T-helper 1 cell treated with Interleukin-12 subunit alpha and Interleukin-12 subunit beta and Interleukin-4 antibody, amounts not matched to agents 30 ng/mL and 1 ng/mL, for 36 hours (primary cell): ENCODE measurements around the gene SF3B6. TPM values are rescaled to one million over a fixed set of nuclear protein-coding genes. Genes with fewer than 3 reads are reported as not detected.
"Not testable (repeated sequence)": the region's sequence is repeated elsewhere in the genome, so short reads cannot be mapped to it uniquely, and the experiment has no call there.

Experiments
- intact Hi-C: fragments of 100-400 bp; cut with micrococcal nuclease; formaldehyde crosslinking; loops from one replicate; pipeline ENCODE4 v1.15.1; 2024
- total RNA-seq: library from RNA; stranded (reverse); gene quantifications from 2 replicates; pipeline ENCODE4 v1.2.3, GENCODE V29; 2022

Gene SF3B6
- total RNA-seq, 1 donor from 2014 or later: 90.9 TPM

- intact Hi-C loops: no loop called here
Observed at GRCh38 chr2:24054366-24055010, 21.6 kb downstream of the SF3B6 start.

DNA sequence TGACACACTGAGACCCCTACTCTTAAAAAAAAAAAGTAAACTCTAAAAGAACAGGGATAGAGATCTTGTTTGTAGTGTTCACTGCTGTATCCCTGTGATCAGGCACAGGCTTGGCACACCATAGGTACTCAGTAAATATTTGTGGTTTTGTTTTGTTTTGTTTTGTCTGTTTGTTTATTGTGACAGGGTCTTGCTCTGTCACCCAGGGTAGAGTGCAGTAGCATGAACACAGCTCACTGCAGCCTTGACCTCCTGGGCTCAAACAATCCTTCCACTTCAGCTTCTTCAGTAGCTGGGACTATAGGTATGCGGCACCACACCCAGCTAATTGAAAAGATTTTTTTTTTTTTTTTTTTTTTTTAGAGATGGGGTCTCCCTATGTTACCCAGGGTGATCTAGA, 23.2 kb downstream of the SF3B6 start:
- intact Hi-C loops: no loop called here

GRCh38 chr2:24051833-24052232, 24.3 kb downstream of the SF3B6 start:
- intact Hi-C loops: no loop called here

GRCh38 chr2:24050041-24050979, 25.8 kb downstream of the SF3B6 start:
- intact Hi-C loops: no loop called here

- intact Hi-C loops: loop anchor here (5.0 kb wide), 1 partner anchor 1828 kb away; the partner anchor contains the start of gene ASXL2
Observed at GRCh38 chr2:24049485-24050021, 26.6 kb downstream of the SF3B6 start, which contains the start of gene FKBP1B. Gene FKBP1B, plus strand, starts transcription at chr2:24049741. Its CDS starts 109 bp downstream, at chr2:24049850.

DNA sequence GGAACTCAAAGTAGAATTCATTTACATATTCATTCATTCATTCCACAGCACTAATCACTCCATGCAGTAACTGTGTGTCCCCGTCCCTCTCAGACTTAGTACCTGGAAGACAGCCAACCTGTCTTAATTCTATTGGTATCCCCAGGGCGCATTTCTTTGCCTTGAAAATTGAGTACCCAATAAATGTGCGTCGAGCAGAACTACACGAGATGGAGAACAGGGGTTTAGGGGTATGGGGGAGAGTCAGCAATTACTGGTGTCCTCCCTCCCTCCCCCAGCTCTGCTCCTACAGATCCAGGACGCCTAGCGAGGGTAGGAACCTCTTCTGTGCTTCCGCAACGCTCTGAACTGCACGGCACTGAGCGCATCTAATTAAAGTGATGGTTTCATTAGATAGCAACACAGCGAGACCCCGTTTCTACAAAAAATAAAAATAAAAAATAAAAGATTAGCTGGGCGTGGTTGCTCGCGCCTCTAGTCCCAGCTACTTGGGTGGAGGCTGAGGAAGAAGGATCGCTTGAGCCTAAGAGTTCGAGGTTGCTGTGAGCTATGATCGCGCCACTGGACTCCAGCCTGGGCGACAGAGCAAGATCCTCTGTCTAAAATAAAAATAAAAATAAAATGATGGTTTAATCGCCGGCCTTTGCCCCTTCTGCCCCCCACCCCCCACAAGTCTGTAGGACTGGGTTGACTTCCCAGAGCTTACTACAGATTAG, 27.2 kb downstream of the SF3B6 start:
- intact Hi-C loops: loop anchor here (5.0 kb wide), 1 partner anchor 1828 kb away; the partner anchor contains the start of gene ASXL2

DNA sequence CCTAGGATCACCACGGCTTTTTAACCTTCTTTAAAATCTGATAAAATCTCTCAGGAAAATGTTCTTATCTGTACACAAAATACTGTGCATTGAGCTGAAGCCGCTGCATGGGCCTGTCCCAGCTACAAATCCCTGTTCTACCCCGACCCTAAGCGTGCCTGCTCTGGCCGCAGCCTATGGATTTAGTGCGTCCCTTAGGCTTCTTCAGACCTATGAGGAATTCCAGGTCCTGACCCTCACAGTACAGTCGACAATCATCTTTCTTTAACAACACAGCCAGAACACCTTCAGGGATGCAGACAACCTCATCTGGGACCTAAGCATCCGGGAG, 28.5 kb downstream of the SF3B6 start:
- intact Hi-C loops: loop anchor here (1.0 to 5.0 kb wide), 12 partner anchors 29 to 1830 kb away; partner anchors contain the start of genes ASXL2, ATAD2B, CENPO and DNAJC27

DNA sequence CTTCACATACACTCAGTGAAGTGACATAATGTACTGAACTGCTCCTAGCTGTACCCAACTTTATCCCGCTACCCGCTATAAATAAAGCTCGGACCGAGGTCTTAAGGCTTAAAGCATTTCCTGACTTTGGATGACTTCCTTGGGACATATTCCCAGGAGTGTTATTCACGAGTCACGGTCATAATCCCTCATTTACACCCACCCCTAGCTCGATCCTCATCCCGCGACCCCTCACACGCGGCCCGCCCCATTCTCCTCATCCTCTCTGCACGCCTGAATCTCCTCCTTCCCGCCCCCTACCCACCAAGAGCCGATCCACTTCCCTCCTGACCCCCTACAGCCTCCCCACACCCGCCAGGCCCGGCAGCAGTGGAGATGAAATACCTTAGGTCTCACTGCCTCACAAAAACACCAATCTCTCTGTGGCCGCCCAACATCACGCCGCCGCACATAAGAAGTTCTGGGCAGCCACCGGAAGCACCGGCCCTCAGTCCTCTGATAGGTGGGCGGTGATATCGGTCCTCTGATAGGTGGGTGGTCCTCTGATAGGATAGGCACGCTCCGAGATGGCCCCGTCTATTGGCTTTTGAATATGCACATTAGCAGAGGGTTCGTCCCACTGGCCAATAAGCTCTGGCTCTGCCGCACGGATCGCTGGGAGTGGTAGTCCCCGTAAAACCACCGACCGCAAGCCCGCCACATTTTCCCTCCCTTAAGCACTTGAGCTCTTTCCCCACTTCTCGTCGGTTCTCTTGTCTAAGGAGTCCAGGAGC, 29.0 kb downstream of the SF3B6 start, which contains the start of gene WDCP:
TSS of gene WDCP (minus strand) at position 462 of the 773 bp plus-strand sequence. CDS start 7,897 bp downstream, outside the sequence.
- intact Hi-C loops: loop anchor here (1.0 to 5.0 kb wide), 12 partner anchors 29 to 1830 kb away; partner anchors contain the start of genes ASXL2, ATAD2B, CENPO and DNAJC27

DNA sequence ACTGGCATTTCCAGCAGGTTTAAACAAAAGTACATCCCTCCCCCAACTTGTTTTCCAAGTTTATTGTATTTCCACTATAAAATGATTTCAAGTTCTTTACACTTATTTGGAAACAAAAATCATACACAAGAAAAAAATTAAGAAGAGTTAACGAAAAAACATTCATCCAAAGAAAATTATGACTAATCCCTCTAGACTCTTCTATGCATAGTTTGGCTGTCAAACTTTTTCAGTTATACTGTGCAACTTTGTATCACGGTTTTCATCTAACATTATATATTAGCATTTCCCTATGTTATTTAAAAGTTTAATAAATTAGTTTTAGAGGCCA, 29.6 kb downstream of the SF3B6 start:
- intact Hi-C loops: loop anchor here (2.0 to 5.0 kb wide), 6 partner anchors 38 to 1831 kb away; partner anchors contain the start of genes ASXL2, CENPO, DNAJC27 and FAM228B

- intact Hi-C loops: loop anchor here (2.0 to 5.0 kb wide), 6 partner anchors 39 to 1831 kb away; partner anchors contain the start of genes ASXL2, CENPO, DNAJC27 and FAM228B
Observed at GRCh38 chr2:24045511-24046508, 30.3 kb downstream of the SF3B6 start.

DNA sequence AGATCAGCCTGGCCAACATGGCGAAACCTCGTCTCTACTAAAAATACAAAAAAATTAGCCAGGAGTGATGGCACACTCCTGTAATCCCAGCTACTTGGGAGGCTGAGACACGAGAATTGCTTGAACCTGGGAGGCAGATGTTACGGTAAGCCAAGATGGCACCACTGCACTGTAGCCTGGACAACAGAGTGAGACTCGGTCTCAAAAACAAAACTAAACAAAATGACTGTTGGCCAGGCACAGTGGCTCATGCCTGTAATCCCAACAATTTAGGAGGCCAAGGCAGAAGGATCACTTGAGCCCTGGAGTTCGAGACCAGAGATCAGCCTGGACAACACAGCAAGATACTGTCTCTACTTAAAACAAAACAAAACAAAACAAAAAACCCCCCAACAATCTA, 33.0 kb downstream of the SF3B6 start:
- intact Hi-C loops: not testable (repeated sequence)

- intact Hi-C loops: no loop called here
Observed at GRCh38 chr2:24040511-24040910, 35.6 kb downstream of the SF3B6 start.

GRCh38 chr2:24038786-24039499, 37.2 kb downstream of the SF3B6 start:
- intact Hi-C loops: no loop called here

DNA sequence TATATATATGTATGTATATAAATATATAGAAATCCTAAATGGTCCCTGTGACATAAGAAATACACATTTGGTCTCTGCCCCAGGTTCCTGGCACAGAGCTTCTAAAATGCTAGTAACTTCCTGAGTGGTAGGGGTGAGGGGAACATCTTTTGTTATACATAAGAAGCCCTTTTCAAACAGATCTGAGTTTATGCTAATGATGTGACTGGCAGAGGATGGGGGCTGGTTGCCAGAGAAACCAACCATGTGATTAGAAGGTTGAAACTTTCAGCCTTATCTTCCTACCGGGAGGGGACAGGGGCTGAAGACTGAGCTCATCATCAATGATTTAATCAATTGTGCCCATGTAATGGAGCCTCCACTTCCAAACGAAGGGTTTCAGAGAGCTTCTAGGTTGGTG, 49.9 kb downstream of the SF3B6 start:
- intact Hi-C loops: no loop called here

DNA sequence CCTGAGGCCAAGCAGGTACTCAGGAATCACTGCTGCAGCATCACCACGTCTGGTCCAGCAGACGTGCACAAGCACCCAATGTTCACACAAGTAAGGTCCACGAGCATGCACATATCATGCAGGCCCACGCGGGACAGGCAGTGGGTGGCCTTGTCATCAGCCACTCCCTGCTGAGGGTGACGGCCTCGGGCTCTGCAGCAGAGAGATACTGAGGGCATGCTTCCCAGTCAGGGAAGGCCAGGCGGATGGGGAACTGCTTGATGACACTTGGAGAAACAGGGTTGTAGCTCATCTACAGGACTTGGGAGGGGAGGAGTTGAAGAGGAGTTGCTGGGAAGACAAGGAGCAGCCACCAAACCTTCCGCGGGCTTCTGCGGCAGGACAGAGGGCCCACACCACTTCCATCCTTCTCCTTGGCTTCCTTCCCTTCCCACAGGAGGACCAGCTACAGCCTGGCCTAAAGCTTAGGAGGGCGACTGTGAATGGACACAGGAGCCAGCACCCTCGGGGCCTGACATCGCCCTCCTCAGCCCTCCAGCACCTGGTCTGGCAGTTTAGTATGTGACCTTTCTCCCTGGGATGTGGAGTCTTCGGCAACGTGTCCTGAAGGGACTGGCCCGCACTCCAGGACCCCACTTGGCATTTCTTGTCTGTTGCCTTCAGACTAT, 51.0 kb downstream of the SF3B6 start:
- intact Hi-C loops: no loop called here

DNA sequence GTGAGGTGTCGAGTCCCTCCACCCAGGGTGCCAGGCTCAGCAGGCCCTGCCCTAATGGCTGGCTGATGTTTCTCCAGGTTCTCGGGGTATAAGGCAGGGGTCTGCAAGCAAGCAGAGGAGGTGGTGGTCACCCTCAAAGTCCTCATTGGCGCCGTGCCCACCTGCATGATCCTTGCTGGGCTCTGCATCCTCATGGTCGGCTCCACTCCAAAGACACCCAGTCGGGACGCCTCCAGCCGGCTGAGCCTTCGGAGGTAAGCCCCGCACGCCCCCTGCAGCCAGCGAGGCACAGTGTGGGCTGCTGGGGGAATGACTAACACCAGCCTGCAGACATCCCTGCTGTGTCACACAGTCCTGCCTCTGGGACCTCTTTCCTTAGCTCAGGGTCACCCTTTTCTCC, 52.1 kb downstream of the SF3B6 start:
- intact Hi-C loops: no loop called here

- intact Hi-C loops: no loop called here
Observed at GRCh38 chr2:24022975-24023575, 53.1 kb downstream of the SF3B6 start.
